Ureter (tissue), 1 donor: ENCODE data around the gene TSPAN18. TPM values are rescaled to one million over a fixed set of nuclear protein-coding genes. Genes with fewer than 3 reads are reported as not detected.

Experiments used
- DNase-seq: peaks from one replicate; pipeline ENCODE4 v3.0.0-alpha.2; 2020; ENCODE audit warnings: low spot score
- total RNA-seq: library from RNA; stranded (reverse); gene quantifications from one replicate; pipeline ENCODE4 v1.2.4, GENCODE V29; 2023
- donor health status: DM: yes; HTN: yes; CAD: no.

Gene TSPAN18
- total RNA-seq, 1 donor from 2014 or later, result 19.1 TPM

DNA sequence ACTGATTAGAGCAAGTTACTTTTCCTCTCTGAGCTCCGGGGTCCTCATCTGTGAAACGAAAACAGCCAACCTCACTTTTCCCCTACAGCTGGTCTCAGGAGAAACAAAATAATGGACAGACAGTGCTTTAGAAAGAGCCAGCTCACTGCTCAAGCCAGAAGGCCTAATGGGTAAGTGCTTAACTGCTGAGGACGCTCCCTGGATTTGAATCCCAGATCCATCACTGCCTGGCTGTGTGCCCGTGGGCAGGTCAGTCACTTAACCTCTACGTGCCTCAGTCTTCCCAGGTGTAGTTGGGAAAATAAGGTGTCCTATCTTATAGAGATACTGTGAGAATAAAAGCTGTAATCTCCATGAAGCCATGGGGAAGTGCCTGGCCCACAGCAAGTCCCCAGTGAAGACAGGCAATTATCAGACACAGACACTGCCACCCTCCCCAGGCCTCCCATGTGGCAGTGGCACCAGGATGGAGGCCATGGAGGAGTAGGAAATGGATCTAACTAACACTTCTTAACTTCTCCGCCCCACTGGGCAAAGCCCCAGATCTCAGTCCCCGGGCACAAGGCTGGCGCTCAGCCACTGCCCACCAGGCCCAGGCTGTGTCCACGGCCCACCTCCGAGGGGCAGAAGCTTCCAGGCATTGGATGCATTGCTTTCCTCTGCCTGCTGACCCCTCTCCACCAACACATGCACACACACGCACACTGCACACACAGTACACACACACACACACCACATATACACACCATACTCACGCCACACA is 214.7 kb downstream of the TSPAN18 start:
- DNase-seq, result no peak

DNA sequence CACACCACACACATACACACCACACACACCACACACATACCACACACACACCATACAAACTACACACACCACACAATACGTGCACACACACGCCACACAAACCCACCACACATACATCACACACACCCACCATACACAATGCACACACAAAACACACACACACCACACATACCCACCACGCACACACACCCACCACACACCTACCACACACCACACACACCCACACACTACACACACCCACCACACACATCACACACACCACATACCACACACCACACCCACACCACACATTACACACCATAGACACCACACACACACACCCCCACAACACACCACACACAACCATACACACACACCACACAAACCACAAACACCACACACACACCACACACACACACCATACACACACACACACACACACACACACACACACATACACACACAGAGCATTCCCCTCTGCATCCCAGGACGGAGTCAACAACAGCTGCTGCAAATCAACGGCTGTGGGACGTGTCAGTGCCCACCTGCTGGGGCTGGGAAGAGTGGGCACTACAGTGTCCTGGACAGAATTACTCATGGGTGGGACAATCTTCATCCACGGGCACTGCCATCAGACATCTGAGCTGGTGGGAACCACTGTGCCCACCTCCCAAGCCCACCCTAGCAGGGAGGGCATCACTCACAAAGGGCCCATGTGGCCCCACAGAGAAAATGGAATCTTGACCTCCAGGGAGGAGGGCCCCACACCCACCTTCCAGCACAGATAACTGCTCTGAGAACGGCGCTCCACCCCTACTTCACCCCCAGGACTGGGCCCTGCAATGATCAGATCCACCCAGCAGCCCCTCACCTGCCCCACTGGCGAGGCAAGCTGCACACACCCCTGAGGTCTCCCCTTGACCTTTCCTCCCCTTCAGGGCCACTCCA is 215.5 kb downstream of the TSPAN18 start:
- DNase-seq, result no peak

- DNase-seq, result no peak
Observed at GRCh38 chr11:44943118-44943517, 216.4 kb downstream of the TSPAN18 start.

GRCh38 chr11:44943696-44944095 is 216.9 kb downstream of the TSPAN18 start:
- no peak for DNase-seq

GRCh38 chr11:44944181-44944852 is 217.6 kb downstream of the TSPAN18 start:
- no peak for DNase-seq

DNA sequence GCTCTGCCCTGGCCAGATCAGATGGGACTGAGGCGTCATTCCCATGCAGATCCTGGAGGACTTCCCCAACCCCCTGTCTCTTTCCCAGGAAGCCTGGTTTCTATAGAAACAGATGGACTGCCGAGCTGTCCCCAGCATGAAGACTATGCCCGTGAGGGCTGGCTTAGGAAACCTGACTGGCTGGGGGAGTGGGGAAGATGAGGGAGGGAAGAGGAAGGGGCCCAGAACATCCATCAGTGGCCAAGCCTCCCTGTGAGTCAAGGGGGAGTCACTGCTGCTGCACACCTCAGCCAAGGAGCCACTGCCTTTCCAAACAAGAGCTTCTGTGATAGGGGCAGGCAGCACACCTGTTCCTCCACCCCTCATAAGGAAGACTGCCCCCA is 218.1 kb downstream of the TSPAN18 start:
- DNase-seq, result no peak

GRCh38 chr11:44945666-44946065 is 218.9 kb downstream of the TSPAN18 start:
- DNase-seq, result no peak

DNA sequence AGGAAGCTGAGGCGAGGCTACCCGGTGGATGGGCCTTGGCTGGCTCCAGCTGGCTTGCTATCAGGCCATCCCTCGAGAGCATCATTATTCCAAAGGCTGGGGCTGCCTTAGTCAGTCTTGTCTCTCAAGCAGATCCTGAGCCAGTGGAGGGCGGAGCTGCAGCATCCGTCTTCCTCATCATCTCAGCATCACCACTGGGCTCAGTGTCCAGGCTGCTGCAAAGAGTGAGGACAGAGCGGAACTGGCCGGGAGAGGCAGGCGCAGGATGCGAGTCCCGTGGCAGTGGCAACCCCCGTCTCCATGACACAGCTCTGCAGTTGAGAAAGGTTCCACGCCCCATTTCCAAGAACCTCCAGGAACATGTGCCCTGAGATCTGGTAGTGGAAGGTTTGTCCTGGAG is 219.5 kb downstream of the TSPAN18 start:
- peak; percentile 52 for DNase-seq

- no peak for DNase-seq
Observed at GRCh38 chr11:44947114-44947513, 220.4 kb downstream of the TSPAN18 start.

DNA sequence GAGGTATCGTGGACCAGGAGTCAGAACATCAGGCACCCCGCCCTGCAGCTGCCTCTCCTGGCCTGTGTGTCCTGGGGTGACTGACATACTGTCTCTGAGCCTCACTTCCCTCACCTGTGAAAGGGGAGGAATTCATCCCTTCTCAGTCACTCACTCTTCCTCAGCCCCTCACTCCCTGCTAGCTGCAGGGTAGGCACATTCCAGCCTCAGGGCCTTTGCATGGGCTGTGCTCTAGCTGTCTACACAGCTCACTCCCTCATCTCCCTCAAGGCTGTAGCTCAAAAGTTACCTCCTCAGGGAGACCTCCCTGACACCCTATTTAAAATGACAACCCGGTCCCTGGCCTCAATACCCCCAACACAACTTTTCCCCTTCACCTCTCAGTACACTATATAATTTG is 221.4 kb downstream of the TSPAN18 start:
- no peak for DNase-seq

- DNase-seq, result no peak
Observed at GRCh38 chr11:44949160-44950030, 222.6 kb downstream of the TSPAN18 start.

GRCh38 chr11:44950031-44950624 is 223.4 kb downstream of the TSPAN18 start:
- DNase-seq, result no peak

DNA sequence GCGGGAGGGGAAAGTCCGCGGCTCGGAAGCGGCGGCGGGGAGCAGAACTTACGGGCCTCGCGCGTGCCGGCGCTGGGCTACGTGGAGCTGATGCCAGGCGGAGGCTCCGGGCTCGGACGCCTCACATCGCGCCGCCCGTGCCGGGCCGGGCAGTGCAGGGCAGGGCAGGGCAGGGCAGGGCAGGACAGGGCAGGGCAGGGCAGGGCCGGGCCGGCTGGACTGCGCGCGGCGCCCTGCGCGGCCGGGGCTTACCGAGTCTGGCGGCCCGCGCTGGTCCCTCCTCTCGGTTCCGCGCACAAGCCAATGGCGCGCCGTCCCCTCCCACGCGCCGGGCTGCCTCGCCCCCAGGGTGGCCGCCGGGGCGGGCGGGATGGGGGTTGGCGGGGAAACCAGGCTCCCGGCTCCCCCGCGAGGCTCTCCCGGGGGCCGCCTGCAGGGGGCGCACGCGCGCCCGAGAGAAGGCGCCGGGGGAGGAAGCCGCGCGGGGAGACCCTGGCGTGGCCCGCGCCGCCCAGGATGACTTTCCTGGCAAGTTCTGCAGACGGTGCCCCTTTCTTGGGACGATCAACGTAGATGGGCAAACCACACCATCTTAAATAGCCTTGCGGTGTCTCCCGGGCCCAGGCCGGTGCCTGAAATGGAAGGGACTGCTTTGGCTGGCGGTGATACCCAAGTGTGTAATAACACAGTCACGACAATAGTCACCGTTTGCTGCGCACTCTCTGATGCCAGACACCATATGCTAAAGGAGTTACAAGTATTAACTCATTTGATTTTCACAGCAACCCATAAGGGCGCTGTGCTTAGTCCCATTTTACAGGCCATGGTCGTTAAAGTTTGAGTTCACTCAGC is 224.1 kb downstream of the TSPAN18 start, which contains the start of gene TP53I11:
Gene TP53I11, minus strand, starts transcription at position 259 of the 852 bp plus-strand sequence. CDS start 12,548 bp downstream, outside the sequence.
- peak; percentile 72 for DNase-seq

- DNase-seq, result no peak
Observed at GRCh38 chr11:44952082-44952481, 225.3 kb downstream of the TSPAN18 start.

DNA sequence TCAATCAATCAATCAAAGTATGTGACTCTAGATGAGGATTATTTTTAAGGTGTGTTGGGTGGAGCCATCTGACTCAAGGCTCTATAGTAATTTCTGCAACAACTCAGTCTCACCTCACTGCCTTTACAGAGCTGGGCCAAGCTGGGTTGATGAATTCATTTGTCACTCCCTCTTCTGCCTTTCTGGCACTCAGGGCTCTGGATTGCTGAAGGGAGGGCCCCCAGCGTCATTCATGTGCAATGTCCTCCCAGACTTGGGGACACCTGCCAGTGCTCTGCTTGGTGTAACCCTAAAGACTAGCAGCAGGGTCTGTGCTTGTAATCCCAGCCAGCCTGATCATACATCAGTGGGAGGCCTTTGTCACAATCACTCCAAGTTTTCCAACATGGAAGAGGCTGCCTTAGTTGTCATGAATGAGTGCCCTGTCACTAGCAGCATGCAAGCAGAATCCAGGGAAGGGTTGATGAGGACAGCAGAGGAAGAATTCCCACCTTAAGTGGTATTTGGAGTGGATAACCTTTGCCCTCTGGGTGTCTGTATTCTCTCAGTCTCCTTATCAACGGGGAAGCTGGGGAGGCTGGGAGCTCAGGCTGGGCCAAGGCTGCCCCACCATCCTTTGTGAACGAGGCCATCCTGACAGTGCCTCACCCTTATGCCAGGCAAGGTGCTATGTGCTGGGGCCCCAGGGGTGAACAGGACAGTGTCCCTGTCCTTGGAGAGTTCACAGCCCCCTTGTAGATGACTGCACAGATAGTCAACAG is 225.9 kb downstream of the TSPAN18 start:
- DNase-seq, result no peak

DNA sequence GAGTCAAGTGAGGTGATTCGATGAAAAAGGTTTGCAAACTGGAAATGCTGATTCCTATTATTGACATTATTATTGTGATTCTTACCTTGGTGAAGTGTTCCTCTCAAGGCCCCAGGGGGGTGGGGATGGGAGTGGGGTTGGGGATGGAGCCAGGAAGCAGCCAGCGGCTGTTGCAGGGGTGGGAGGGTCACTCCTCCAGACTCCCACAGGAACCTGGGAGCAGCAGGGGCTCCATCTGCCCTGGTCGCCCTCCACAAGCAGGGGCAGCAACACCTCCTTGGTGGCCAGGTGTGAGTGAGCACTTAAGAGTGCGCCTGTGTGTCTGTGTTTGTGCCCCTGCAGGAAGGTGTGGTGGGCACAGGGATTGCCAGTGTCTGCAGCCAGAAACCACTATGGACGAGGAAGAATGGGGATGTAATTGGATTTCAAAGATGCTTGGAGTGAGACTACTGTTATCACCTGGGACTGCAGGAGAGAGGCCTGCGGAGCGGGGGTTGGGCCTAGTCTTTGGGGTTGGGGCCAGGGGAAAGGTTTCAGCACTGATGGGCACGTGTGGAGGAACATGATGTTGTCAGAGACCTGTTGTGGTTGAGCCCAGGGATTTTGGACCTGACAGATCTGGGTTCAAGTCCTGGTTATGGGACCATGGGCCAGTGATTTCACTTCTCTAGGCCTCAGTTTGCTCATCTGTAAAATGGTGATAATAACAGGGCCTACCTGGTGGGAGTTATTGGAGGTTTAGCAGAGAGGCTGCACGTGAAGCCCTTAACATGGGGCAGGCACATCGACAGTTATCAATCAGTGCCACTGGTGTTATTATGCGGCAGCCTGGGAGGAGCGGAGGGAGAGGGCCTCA is 227.5 kb downstream of the TSPAN18 start:
- no peak for DNase-seq

- DNase-seq, result peak; percentile 82
Observed at GRCh38 chr11:44955015-44955738, 228.4 kb downstream of the TSPAN18 start.
